Prostate gland (tissue), 2 donors: ENCODE measurements around the gene BMERB1. TPM values are rescaled to one million over a fixed set of nuclear protein-coding genes. Genes with fewer than 3 reads are reported as not detected.

Experiments used
- DNase-seq: peaks from one replicate; pipeline ENCODE4 v3.0.0-alpha.2; 2019; ENCODE audit warnings: low spot score
- H3K27ac ChIP-seq, 2 donors: fragments of 200-600 bp; sonication (generic); 2 replicates each; pipeline ENCODE4 v1.5.1; 2017 to 2019
- H3K27me3 ChIP-seq: fragments of 200-600 bp; sonication (generic); replicated peaks from 2 replicates; pipeline ENCODE4 v1.5.1; 2019; ENCODE audit not compliant: insufficient read depth
- H3K36me3 ChIP-seq, 2 donors: fragments of 200-600 bp; sonication (generic); 1 replicate in 1 of 2; 2 replicates in 1 of 2; pipeline versions ENCODE4 v1.5.1 to v1.8.1; 2017 to 2019
- H3K4me1 ChIP-seq: fragments of 200-600 bp; sonication (generic); replicated peaks from 2 replicates; pipeline ENCODE4 v1.5.1; 2019
- H3K4me3 ChIP-seq, 2 donors: fragments of 200-600 bp; sonication (generic); 2 replicates each; pipeline ENCODE4 v1.5.1; 2017 to 2019
- H3K9me3 ChIP-seq: fragments of 200-600 bp; sonication (generic); 2 replicates; pipeline ENCODE4 v1.5.1; 2017
- CTCF ChIP-seq, 4 experiments: fragments of 200-600 bp in 2 of 4; fragments of 450-650 bp in 2 of 4; sonication (generic) in 2 of 4; IDR thresholded peaks; 1 replicate in 3 of 4; 2 replicates in 1 of 4; pipeline ENCODE4 v1.5.1; 2016 to 2019; ENCODE audit warnings: antibody characterized with exemption in 4 of 4, mild to moderate bottlenecking in 2 of 4, moderate library complexity in 2 of 4
- POLR2A ChIP-seq: fragments of 450-650 bp; IDR thresholded peaks from one replicate; pipeline ENCODE4 v1.6.1; 2016; ENCODE audit warnings: antibody characterized with exemption, mild to moderate bottlenecking
- POLR2AphosphoS5 ChIP-seq: sonication (generic); formaldehyde crosslinking; IDR thresholded peaks from one replicate; pipeline ENCODE4 v1.6.1; 2017; ENCODE audit warnings: antibody characterized with exemption
- WGBS: methylation state at CpG from one replicate; pipeline ENCODE4 v1.1.5; 2018; 5-methylcytosine and 5-hydroxymethylcytosine counted together
- intact Hi-C: fragments of 100-400 bp; cut with DNase I; formaldehyde crosslinking; loops from one replicate; pipeline ENCODE4 v1.14.2; 2022
- total RNA-seq, 2 donors: library from RNA; depleted of rRNA; stranded (reverse); fragments of >200 nt; gene quantifications; one replicate each; pipeline ENCODE4 v1.1.0, GENCODE V29; 2016

Gene BMERB1
- total RNA-seq, 2 donors from 2014 or later = 49.1 to 51.1 TPM

GRCh38 chr16:15532825-15533224 lies 98.4 kb downstream of the BMERB1 start:
- no peak overlapping the region for H3K27ac ChIP-seq
- no peaks in the 10 kb centered on the region for H3K27me3 ChIP-seq
- no peaks in the 10 kb centered on the region for H3K36me3 ChIP-seq
- intact Hi-C loops = no loop called here
- no peaks in the 10 kb centered on the region for H3K4me1 ChIP-seq
- TF ChIP-seq POLR2AphosphoS5 = no peak
- TF ChIP-seq CTCF (IDR thresholded peaks at IDR 0.05) = no peak
- TF ChIP-seq POLR2A = no peak
- H3K9me3 ChIP-seq = no peaks in the 10 kb centered on the region
- H3K4me3 ChIP-seq = no peak overlapping the region
- no peak for DNase-seq
- 85% methylated on average over 7 of the region's 7 CpGs for whole genome bisulfite sequencing

GRCh38 chr16:15533386-15533785 lies 99.0 kb downstream of the BMERB1 start:
- Histone ChIP-seq H3K4me3 (no peak overlapping the region), H3K9me3 (no peaks in the 10 kb centered on the region), H3K27ac (no peak overlapping the region), H3K36me3 (no peaks in the 10 kb centered on the region), H3K27me3 (no peaks in the 10 kb centered on the region), H3K4me1 (no peaks in the 10 kb centered on the region)
- intact Hi-C loops = no loop called here
- TF ChIP-seq POLR2A (no peak), CTCF (IDR thresholded peaks at IDR 0.05) (no peak), POLR2AphosphoS5 (no peak)
- WGBS = 73% methylated on average over 4 of the region's 4 CpGs
- no peak for DNase-seq

- Histone ChIP-seq H3K4me1 (no peaks in the 10 kb centered on the region), H3K4me3 (no peak overlapping the region), H3K36me3 (no peaks in the 10 kb centered on the region), H3K27ac (no peak overlapping the region), H3K9me3 (no peaks in the 10 kb centered on the region), H3K27me3 (no peaks in the 10 kb centered on the region)
- TF ChIP-seq POLR2AphosphoS5 (no peak), CTCF (IDR thresholded peaks at IDR 0.05) (no peak), POLR2A (no peak)
- DNase-seq = no peak
- WGBS = 81% methylated on average over 6 of the region's 6 CpGs
- intact Hi-C loops = no loop called here
These were observed 101.4 kb downstream of the BMERB1 start for GRCh38 chr16:15535772-15536171.

GRCh38 chr16:15536843-15537242 lies 102.5 kb downstream of the BMERB1 start:
- WGBS = 91% methylated on average over 7 of the region's 7 CpGs
- TF ChIP-seq CTCF (IDR thresholded peaks at IDR 0.05) (no peak), POLR2AphosphoS5 (no peak), POLR2A (no peak)
- H3K27ac ChIP-seq = no peak overlapping the region
- no peaks in the 10 kb centered on the region for H3K27me3 ChIP-seq
- intact Hi-C loops = no loop called here
- DNase-seq = no peak
- H3K36me3 ChIP-seq = no peaks in the 10 kb centered on the region
- H3K9me3 ChIP-seq = no peaks in the 10 kb centered on the region
- H3K4me3 ChIP-seq = no peak overlapping the region
- no peaks in the 10 kb centered on the region for H3K4me1 ChIP-seq

GRCh38 chr16:15538507-15538906 lies 104.1 kb downstream of the BMERB1 start:
- no peak overlapping the region for H3K27ac ChIP-seq
- H3K36me3 ChIP-seq = no peaks in the 10 kb centered on the region
- H3K4me1 ChIP-seq = no peaks in the 10 kb centered on the region
- no peak for TF ChIP-seq POLR2A
- TF ChIP-seq POLR2AphosphoS5 = no peak
- TF ChIP-seq CTCF (IDR thresholded peaks at IDR 0.05) = no peak
- no peak for DNase-seq
- intact Hi-C loops = no loop called here
- H3K9me3 ChIP-seq = no peaks in the 10 kb centered on the region
- no peak overlapping the region for H3K4me3 ChIP-seq
- 86% methylated on average over 5 of the region's 5 CpGs for WGBS
- no peaks in the 10 kb centered on the region for H3K27me3 ChIP-seq
